Measurements from ENCODE around the gene MGLL. TPM values are rescaled to one million over a fixed set of nuclear protein-coding genes. Genes with fewer than 3 reads are reported as not detected.
A peak's percentile ranks its signal among the peaks of the same experiment; 100 is the strongest.

Gene MGLL
- total and polyA plus RNA-seq, 8 donors: 8.6 to 318 (median 16.0) TPM

- TF ChIP-seq, protein P1, sequence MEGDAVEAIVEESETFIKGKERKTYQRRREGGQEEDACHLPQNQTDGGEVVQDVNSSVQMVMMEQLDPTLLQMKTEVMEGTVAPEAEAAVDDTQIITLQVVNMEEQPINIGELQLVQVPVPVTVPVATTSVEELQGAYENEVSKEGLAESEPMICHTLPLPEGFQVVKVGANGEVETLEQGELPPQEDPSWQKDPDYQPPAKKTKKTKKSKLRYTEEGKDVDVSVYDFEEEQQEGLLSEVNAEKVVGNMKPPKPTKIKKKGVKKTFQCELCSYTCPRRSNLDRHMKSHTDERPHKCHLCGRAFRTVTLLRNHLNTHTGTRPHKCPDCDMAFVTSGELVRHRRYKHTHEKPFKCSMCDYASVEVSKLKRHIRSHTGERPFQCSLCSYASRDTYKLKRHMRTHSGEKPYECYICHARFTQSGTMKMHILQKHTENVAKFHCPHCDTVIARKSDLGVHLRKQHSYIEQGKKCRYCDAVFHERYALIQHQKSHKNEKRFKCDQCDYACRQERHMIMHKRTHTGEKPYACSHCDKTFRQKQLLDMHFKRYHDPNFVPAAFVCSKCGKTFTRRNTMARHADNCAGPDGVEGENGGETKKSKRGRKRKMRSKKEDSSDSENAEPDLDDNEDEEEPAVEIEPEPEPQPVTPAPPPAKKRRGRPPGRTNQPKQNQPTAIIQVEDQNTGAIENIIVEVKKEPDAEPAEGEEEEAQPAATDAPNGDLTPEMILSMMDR (IDR thresholded peaks at IDR 0.05): no peak
- Histone ChIP-seq H3K27me3 (no peaks in the 10 kb centered on the region), H3K27ac (no peak overlapping the region), H3K4me3 (no peak overlapping the region), H3K9me3 (peaks cover 0 to 14% of the 10 kb centered on the region in 2 donors), H3K4me1 (peaks cover 10 to 34% of the 10 kb centered on the region in 2 donors), H3K36me3 (no peaks in the 10 kb centered on the region)
- ATAC-seq: no peak
- intact Hi-C loops (cut with DNase I): loop anchor here in 1 of 2 donors (10.0 kb wide), 1 partner anchor 129 kb away; no protein-coding TSS in a partner anchor
- DNase-seq: no peak
These were observed 2.0 kb upstream of the MGLL start for GRCh38 chr3:127824151-127824825.

DNA sequence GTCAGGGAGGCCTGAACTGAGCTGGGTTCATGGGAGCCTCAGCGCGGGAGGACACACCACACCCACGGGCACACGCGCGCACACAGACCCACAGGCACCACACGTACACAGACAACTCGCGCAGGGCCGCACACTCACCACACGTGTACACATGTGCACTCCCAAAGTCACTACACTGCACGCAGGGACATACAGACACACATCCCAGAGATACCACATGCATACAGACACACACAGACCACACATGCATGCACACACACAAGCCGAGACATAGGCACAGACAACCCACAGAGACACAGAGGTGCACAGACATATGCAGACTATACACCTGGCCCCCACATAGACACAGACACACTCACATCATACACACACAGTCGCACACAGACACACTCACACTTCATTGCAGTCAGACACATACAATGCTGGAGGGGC, 1.1 kb upstream of the MGLL start:
- intact Hi-C loops (cut with DNase I): loop anchor here in 1 of 2 donors (10.0 kb wide), 1 partner anchor 129 kb away; no protein-coding TSS in a partner anchor
- H3K4me3 ChIP-seq: peak overlapping the region in 1 of 2 donors; percentile 81
- ATAC-seq: no peak

DNA sequence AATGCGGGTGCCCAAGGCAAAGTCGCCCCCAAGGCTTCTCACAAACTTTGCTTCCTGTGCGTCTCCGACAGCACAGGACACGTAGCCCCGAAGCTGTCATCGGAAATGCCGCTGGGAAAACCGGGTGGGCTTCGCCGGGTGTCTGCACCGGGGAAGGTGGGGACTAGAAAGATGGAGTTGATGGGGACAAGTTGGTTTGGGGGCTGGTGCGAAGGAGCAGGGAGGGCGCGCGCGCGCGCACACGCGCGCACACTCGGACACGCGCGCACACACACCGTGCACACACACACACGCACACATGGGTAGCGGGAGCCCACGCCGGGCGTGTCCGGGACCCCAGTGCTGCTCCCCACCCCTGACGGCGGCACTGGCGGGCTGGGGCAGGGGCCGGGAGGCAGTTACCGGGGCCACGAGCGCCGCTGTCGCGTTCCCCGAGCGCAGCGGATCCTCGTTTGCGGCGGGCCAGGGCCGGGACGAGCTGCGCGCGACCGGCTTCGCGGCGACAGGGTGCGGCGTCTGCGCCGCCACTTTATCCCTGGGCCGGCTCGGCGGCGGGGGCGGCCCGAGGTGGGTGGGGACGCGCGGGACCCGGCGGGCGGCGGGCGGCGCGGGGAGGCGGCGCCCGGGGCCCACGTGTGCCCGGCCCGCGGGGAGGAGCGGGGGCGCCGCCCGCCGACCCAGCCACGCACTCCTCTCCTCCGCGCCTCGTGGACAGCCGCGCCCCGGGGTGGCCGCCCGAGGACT, 539 bp upstream of the MGLL start:
- H3K4me3 ChIP-seq: peak overlapping the region; percentile 66 to 81
- intact Hi-C loops (cut with DNase I): loop anchor here in 1 of 2 donors (10.0 kb wide), 1 partner anchor 128 kb away; no protein-coding TSS in a partner anchor
- peak in 3 of 4 donors; percentile 56 to 91 (median 71) for DNase-seq
- ATAC-seq: peak; percentile 62
- H3K27me3 ChIP-seq: no peaks in the 10 kb centered on the region
- peaks cover 0 to 1% of the 10 kb centered on the region in 2 donors for H3K9me3 ChIP-seq
- H3K27ac ChIP-seq: peak overlapping the region; percentile 86 to 91
- peaks cover 17 to 49% of the 10 kb centered on the region in 2 donors for H3K4me1 ChIP-seq
- H3K36me3 ChIP-seq: peaks cover 0 to 9% of the 10 kb centered on the region in 2 donors
- TF ChIP-seq, protein P1 (IDR thresholded peaks at IDR 0.05): no peak

More for the DNA sequence above, 1.1 kb upstream of the MGLL start:
- Histone ChIP-seq H3K27ac (no peak overlapping the region), H3K9me3 (peaks cover 0 to 7% of the 10 kb centered on the region in 2 donors), H3K36me3 (peaks cover 0 to 8% of the 10 kb centered on the region in 2 donors), H3K27me3 (no peaks in the 10 kb centered on the region), H3K4me1 (peaks cover 17 to 43% of the 10 kb centered on the region in 2 donors)
- TF ChIP-seq, protein P1 (IDR thresholded peaks at IDR 0.05): no peak
- DNase-seq: no peak

- no peaks in the 10 kb centered on the region for H3K9me3 ChIP-seq
- H3K27ac ChIP-seq: peak overlapping the region; percentile 86 to 91
- H3K4me3 ChIP-seq: peak overlapping the region; percentile 66 to 81
- DNase-seq (peak in 2 of 4 donors; percentile 74 to 85), ATAC-seq (peak; percentile 7)
- H3K27me3 ChIP-seq: no peaks in the 10 kb centered on the region
- peaks cover 28 to 63% of the 10 kb centered on the region in 2 donors for H3K4me1 ChIP-seq
- intact Hi-C loops (cut with DNase I): loop anchor here in 1 of 2 donors (10.0 kb wide), 1 partner anchor 127 kb away; no protein-coding TSS in a partner anchor
- peaks cover 0 to 9% of the 10 kb centered on the region in 2 donors for H3K36me3 ChIP-seq
- TF ChIP-seq, protein P1 (IDR thresholded peaks at IDR 0.05): no peak
These were observed 921 bp downstream of the MGLL start for GRCh38 chr3:127821394-127821793.
